BE2C (cell line): ENCODE data around the gene ATRN.

Source experiments
- DNase-seq: peaks from one replicate; pipeline ENCODE4 v3.0.0-alpha.2; 2020
- H3K27me3 ChIP-seq: fragments of 250-450 bp; sonication (Bioruptor Pico); 2 replicates; pipeline ENCODE4 v1.5.1; 2020; ENCODE audit warnings: mild to moderate bottlenecking
- H3K36me3 ChIP-seq: fragments of 250-450 bp; sonication (Bioruptor Pico); 2 replicates; pipeline ENCODE4 v1.5.1; 2020; ENCODE audit warnings: mild to moderate bottlenecking
- H3K4me1 ChIP-seq: fragments of 250-450 bp; sonication (Bioruptor Pico); 2 replicates; pipeline ENCODE4 v1.5.1; 2020
- H3K4me3 ChIP-seq: 2 replicates; pipeline ENCODE4 v1.5.1; 2011; ENCODE audit warnings: low read depth, low read length
- H3K9me3 ChIP-seq: fragments of 250-450 bp; sonication (Bioruptor Pico); 2 replicates; pipeline ENCODE4 v1.5.1; 2020
- CTCF ChIP-seq: IDR thresholded peaks from 2 replicates; pipeline ENCODE4 v1.5.1; 2012; ENCODE audit warnings: mild to moderate bottlenecking, low read depth, low read length

The ATRN gene

GRCh38 chr20:3698591-3699001 lies 227.8 kb downstream of the ATRN start:
- 0 out of 2 replicates have a peak, but pooled peaks cover 2% of the 10 kb centered on the region for H3K9me3 ChIP-seq
- TF ChIP-seq CTCF, result no peak
- H3K4me3 ChIP-seq, result no peak overlapping the region
- no peak for DNase-seq
- H3K4me1 ChIP-seq, result no peaks in the 10 kb centered on the region
- H3K27me3 ChIP-seq, result no peaks in the 10 kb centered on the region
- no peaks in the 10 kb centered on the region for H3K36me3 ChIP-seq

GRCh38 chr20:3699037-3699436 lies 228.2 kb downstream of the ATRN start:
- TF ChIP-seq CTCF, result no peak
- no peaks in the 10 kb centered on the region for H3K27me3 ChIP-seq
- no peaks in the 10 kb centered on the region for H3K4me1 ChIP-seq
- no peak for DNase-seq
- no peaks in the 10 kb centered on the region for H3K36me3 ChIP-seq
- 0 out of 2 replicates have a peak, but pooled peaks cover 2% of the 10 kb centered on the region for H3K9me3 ChIP-seq
- H3K4me3 ChIP-seq, result no peak overlapping the region
